ENCODE data around the gene ATP11A.

The ATP11A gene

DNA sequence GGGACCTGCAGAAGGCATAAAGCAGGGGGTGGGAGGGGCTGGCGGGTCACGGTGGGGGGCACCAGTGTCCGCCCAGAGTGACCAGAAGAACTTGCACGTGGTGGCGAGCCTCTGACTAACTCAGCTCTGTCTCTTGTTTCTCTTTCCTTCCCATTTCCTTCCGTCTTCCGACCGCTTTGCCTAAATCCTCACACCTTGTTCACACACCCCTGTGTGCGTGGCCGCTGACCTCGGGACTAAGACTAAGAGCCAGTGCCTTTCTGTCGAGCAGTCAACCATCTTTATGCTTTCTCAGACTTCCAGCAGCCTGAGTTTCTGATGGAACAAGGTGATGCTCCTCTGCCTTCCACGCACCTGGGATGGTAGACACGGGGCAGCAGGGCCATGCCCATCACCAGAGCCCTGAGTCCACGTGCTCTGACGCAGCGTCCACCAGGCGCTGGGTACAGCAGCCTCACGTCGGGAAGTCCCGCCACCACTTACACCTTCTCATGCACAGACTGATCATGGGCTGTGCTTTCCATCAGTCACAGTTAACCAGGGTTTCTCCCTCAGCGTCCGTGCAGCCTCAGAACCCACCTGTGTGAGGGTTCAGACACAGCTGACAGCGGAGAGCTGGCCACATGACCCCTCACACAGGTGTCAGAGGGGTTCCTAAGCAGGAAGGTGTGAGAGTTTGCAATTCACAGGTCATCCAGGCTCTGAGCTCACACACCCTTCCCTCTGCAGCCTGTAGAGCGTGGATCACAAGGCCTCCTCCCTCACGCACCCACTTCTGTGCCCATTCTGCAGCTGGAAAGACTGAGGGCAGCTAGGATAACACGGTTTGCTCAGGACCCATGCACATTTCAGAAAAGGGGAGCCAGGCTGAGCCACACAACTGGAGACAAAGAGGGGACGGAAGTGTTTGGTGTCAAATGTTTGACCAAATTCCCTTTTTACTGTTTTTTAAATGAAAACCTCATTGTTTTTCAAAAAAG is 188.4 kb downstream of the ATP11A start:
- TF ChIP-seq, protein P1, sequence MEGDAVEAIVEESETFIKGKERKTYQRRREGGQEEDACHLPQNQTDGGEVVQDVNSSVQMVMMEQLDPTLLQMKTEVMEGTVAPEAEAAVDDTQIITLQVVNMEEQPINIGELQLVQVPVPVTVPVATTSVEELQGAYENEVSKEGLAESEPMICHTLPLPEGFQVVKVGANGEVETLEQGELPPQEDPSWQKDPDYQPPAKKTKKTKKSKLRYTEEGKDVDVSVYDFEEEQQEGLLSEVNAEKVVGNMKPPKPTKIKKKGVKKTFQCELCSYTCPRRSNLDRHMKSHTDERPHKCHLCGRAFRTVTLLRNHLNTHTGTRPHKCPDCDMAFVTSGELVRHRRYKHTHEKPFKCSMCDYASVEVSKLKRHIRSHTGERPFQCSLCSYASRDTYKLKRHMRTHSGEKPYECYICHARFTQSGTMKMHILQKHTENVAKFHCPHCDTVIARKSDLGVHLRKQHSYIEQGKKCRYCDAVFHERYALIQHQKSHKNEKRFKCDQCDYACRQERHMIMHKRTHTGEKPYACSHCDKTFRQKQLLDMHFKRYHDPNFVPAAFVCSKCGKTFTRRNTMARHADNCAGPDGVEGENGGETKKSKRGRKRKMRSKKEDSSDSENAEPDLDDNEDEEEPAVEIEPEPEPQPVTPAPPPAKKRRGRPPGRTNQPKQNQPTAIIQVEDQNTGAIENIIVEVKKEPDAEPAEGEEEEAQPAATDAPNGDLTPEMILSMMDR (IDR thresholded peaks at IDR 0.05; ENCODE audit: low read depth, low read length, missing control alignments) = no peak

DNA sequence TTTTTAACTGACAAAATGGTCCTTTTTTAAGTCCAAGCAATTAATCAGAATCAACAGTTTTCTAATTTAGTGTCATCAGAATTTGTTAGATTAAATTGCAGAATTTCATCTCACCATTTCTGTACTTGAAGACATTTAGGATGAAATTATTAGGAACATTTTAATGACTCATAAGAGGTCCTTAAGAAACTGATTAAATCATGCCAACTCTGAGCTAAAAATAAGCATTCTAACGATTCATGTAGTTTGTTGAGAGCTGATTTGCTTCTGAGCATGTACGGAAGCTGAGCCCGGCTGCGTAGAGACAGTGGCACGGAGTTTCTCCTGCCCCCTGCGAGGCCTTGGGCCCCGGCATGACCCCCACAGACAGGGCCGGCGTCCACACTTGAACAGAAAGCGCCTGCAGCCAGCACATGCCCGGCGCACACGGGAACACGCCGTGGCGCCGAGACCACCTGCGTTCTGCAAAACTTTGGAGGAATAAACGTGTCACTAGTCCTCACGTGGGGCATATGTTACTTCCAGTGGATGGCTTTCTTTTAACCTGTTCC is 189.5 kb downstream of the ATP11A start:
- H3K4me3 ChIP-seq (ENCODE audit: low read depth, low read length) = no peak overlapping the region
- no peak for DNase-seq (ENCODE audit: low read depth)
- TF ChIP-seq, protein P1 (IDR thresholded peaks at IDR 0.05; ENCODE audit: low read depth, low read length, missing control alignments) = no peak

More for the DNA sequence above, 188.4 kb downstream of the ATP11A start:
- no peak overlapping the region for H3K4me3 ChIP-seq (ENCODE audit: low read depth, low read length)
- DNase-seq (ENCODE audit: low read depth) = no peak

DNA sequence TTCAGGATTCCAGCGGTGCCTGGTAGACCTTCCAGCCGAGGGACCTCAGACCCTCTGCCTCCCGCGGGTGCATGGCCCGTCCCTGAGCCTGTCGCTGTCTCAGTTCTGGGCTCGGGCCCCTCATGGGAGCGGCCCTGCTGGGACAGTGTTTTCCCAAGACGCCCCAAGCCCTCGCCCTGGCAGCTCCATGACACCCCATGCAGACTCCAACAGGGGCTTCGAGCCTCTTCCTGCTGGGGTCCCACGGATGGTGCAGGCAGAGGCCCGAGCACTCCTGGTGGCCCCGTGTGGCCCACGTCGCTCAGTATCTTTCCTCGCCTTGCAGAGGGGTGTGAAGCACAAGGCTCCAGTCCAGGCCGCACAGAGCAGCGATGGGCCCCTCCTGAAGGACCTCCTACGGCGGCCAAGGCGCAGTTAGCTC is 190.4 kb downstream of the ATP11A start:
- DNase-seq (ENCODE audit: low read depth) = no peak
- H3K4me3 ChIP-seq (ENCODE audit: low read depth, low read length) = no peak overlapping the region
- TF ChIP-seq, protein P1 (IDR thresholded peaks at IDR 0.05; ENCODE audit: low read depth, low read length, missing control alignments) = no peak

DNA sequence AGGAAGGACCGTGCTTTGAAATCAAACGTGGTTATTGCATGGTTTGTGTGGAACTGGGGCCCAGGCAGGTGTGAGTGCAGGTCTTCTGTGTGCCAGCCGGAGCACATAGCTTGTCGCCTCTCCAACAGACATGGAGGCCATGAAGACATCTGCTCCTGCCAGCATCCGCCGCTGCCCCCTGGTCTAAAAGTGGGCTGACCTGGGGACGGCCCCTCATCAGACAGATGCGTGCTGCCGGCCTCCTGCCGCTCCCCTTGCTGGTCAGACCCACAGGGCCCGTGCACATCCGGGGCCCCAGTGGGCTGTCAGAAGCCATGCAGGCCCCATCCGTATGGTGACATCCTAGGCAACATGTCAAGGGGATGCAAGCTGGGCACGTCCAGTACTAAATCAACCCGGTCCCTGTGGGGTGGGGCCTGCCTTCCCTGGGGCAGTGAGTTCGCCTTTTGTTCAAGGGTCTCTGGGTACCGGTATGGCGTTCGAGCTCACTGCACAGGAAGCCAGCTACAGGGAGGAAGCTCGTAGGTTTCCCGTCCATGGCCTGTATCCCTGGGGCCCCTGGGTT is 191.2 kb downstream of the ATP11A start:
- no peak overlapping the region for H3K4me3 ChIP-seq (ENCODE audit: low read depth, low read length)
- no peak for DNase-seq (ENCODE audit: low read depth)
- TF ChIP-seq, protein P1 (IDR thresholded peaks at IDR 0.05; ENCODE audit: low read depth, low read length, missing control alignments) = no peak

DNA sequence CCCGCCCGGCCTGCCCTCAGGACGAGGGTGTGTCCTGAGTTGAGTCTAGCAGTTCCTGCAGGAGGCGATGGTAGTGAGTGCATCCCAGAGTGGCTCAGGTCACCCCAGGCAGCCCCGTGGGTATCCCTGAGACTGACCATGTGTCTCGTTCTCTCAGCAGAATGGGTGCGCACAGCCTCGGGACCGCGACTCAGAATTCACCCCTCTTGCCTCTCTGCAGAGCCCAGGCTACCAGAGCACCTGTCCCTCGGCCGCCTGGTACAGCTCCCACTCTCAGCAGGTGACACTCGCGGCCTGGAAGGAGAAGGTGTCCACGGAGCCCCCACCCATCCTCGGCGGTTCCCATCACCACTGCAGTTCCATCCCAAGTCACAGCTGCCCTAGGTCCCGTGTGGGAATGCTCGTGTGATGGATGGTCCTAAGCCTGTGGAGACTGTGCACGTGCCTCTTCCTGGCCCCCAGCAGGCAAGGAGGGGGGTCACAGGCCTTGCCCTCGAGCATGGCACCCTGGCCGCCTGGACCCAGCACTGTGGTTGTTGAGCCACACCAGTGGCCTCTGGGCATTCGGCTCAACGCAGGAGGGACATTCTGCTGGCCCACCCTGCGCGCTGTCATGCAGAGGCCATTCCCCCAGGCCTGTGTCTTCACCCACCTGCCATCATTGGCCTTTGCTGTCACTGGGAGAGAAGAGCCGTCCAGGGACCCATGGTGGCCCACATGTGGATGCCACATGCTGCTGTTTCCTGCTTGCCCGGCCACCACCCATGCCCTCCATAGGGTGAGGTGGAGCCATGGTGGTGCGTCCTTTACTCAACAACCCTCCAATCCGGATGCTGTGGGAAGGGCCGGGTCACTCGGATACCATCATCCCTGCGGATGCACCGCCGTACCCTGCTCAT is 192.1 kb downstream of the ATP11A start:
- TF ChIP-seq, protein P1 (IDR thresholded peaks at IDR 0.05; ENCODE audit: low read depth, low read length, missing control alignments) = no peak
- DNase-seq (ENCODE audit: low read depth) = no peak
- no peak overlapping the region for H3K4me3 ChIP-seq (ENCODE audit: low read depth, low read length)

DNA sequence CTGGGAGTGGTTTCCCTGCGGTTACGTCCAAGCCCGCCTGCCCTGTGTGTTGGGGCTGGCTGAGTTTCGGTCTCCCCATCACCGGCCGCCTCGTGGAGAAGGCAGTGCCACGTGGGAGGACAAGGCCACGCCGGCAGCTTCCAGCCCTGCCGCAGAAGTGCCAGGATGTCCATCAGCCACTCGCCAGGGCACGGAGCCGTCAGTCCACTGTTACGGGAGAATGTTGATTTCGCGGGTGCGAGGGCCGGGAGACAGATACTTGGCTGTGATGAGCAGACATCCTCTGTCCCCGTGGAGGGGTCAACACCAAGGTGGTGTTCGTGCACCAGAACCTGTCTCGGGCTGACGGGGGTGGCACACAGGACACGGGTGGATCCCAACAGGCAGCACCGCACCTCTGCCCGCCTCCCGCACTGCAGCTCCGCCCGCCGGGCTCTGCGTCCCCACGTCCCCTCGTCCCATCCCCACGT is 192.8 kb downstream of the ATP11A start:
- DNase-seq (ENCODE audit: low read depth) = no peak
- no peak overlapping the region for H3K4me3 ChIP-seq (ENCODE audit: low read depth, low read length)
- TF ChIP-seq, protein P1 (IDR thresholded peaks at IDR 0.05; ENCODE audit: low read depth, low read length, missing control alignments) = no peak
